ENCODE measurements around the gene NCS1. TPM values are rescaled to one million over a fixed set of nuclear protein-coding genes. Genes with fewer than 3 reads are reported as not detected.

Gene NCS1
- total RNA-seq, 1 experiment from 2014 or later, result 68.7 TPM

- intact Hi-C loops (cut with micrococcal nuclease), result no loop called here
- TF ChIP-seq TCF7L2 (IDR thresholded peaks at IDR 0.05; ENCODE audit: borderline replicate concordance, extremely low read depth, insufficient read depth, insufficient read length) (no peak), ZNF274 (IDR thresholded peaks at IDR 0.05; ENCODE audit: low read depth, low read length) (no peak), SRF (IDR thresholded peaks at IDR 0.05; ENCODE audit: low read depth) (no peak), POLR2A (IDR thresholded peaks at IDR 0.05; ENCODE audit: borderline replicate concordance, extremely low read depth, insufficient read depth, insufficient read length) (no peak)
- TF ChIP-seq, protein P1, sequence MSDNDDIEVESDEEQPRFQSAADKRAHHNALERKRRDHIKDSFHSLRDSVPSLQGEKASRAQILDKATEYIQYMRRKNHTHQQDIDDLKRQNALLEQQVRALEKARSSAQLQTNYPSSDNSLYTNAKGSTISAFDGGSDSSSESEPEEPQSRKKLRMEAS (IDR thresholded peaks at IDR 0.05), result no peak
- ChIA-PET POLR2A (no interaction called here), RAD21 (ENCODE audit: low non-redundant PET in 1 of 2, low total read pairs in 2 of 2, uncharacterized antibody in 2 of 2, unreplicated experiment in 2 of 2) (no interaction called here), CTCF (no interaction called here)
- H3K9me2 ChIP-seq (ENCODE audit: insufficient read depth), result no peaks in the 10 kb centered on the region
- H3K27ac ChIP-seq (ENCODE audit: low read depth, low read length), result no peak overlapping the region
- no peaks in the 10 kb centered on the region for H3K27me3 ChIP-seq (ENCODE audit: insufficient read depth, low read length)
- ATAC-seq (no peak), DNase-seq (ENCODE audit: low read depth, low spot score) (no peak)
- BruUV-seq (replicated peaks), result no TSS peak
- no peak overlapping the region for H2AFZ ChIP-seq (ENCODE audit: low read depth, low read length, poor library complexity, severe bottlenecking)
- no peak overlapping the region for H3K9ac ChIP-seq (ENCODE audit: low read length)
- H4K20me1 ChIP-seq (ENCODE audit: insufficient read depth), result peaks cover 4% of the 10 kb centered on the region; the same call in 1 of the 2 replicates
- no peak overlapping the region for H3K4me2 ChIP-seq (ENCODE audit: low read length)
- H3K4me3 ChIP-seq (replicated peaks in 1 of 2; ENCODE audit: low read depth in 1 of 2, low read length in 2 of 2), result no peak overlapping the region
- H3K36me3 ChIP-seq (ENCODE audit: control insufficient read depth in 1 of 2, insufficient read depth in 2 of 2, low read length in 2 of 2), result no peaks in the 10 kb centered on the region
- no peaks in the 10 kb centered on the region for H3K9me3 ChIP-seq (ENCODE audit: control insufficient read depth in 1 of 2, insufficient read depth in 1 of 2, low read depth in 1 of 2, low read length in 2 of 2)
- peaks cover 0 to 11% of the 10 kb centered on the region in 2 experiments; a peak in 3 of 4 replicates for H3K4me1 ChIP-seq (ENCODE audit: control insufficient read depth in 1 of 2, insufficient read depth in 2 of 2, low read length in 2 of 2)
- peaks cover 97% of the 10 kb centered on the region for H3K79me2 ChIP-seq (ENCODE audit: insufficient read depth, low read length)
Measured at GRCh38 chr9:130193103-130193502, 20.9 kb downstream of the NCS1 start.

- intact Hi-C loops (cut with micrococcal nuclease), result no loop called here
- no peaks in the 10 kb centered on the region for H3K36me3 ChIP-seq (ENCODE audit: control insufficient read depth in 1 of 2, insufficient read depth in 2 of 2, low read length in 2 of 2)
- H3K9me2 ChIP-seq (ENCODE audit: insufficient read depth), result no peaks in the 10 kb centered on the region
- ATAC-seq (no peak), DNase-seq (ENCODE audit: low read depth, low spot score) (no peak)
- no peak overlapping the region for H3K4me3 ChIP-seq (replicated peaks in 1 of 2; ENCODE audit: low read depth in 1 of 2, low read length in 2 of 2)
- H4K20me1 ChIP-seq (ENCODE audit: insufficient read depth), result peaks cover 4% of the 10 kb centered on the region; the same call in 1 of the 2 replicates
- H2AFZ ChIP-seq (ENCODE audit: low read depth, low read length, poor library complexity, severe bottlenecking), result no peak overlapping the region
- TF ChIP-seq SIN3A (IDR thresholded peaks at IDR 0.05; ENCODE audit: low read depth) (no peak), TCF7L2 (IDR thresholded peaks at IDR 0.05; ENCODE audit: borderline replicate concordance, extremely low read depth, insufficient read depth, insufficient read length) (no peak), ATF3 (IDR thresholded peaks at IDR 0.05) (no peak), SP1 (IDR thresholded peaks at IDR 0.05; ENCODE audit: low read depth) (no peak), YY1 (IDR thresholded peaks at IDR 0.05; ENCODE audit: extremely low read depth, insufficient replicate concordance, low read depth, low read length) (no peak), FOSL1 (IDR thresholded peaks at IDR 0.05; ENCODE audit: low read depth) (no peak), CEBPB (IDR thresholded peaks at IDR 0.05; ENCODE audit: low read depth) (no peak), CBX3 (IDR thresholded peaks at IDR 0.05; ENCODE audit: low read depth) (no peak), RAD21 (IDR thresholded peaks at IDR 0.05; ENCODE audit: low read depth) (no peak)
- TF ChIP-seq, protein P1 (IDR thresholded peaks at IDR 0.05), result no peak
- TF ChIP-seq, protein P2, sequence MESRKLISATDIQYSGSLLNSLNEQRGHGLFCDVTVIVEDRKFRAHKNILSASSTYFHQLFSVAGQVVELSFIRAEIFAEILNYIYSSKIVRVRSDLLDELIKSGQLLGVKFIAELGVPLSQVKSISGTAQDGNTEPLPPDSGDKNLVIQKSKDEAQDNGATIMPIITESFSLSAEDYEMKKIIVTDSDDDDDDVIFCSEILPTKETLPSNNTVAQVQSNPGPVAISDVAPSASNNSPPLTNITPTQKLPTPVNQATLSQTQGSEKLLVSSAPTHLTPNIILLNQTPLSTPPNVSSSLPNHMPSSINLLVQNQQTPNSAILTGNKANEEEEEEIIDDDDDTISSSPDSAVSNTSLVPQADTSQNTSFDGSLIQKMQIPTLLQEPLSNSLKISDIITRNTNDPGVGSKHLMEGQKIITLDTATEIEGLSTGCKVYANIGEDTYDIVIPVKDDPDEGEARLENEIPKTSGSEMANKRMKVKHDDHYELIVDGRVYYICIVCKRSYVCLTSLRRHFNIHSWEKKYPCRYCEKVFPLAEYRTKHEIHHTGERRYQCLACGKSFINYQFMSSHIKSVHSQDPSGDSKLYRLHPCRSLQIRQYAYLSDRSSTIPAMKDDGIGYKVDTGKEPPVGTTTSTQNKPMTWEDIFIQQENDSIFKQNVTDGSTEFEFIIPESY (IDR thresholded peaks at IDR 0.05; ENCODE audit: extremely low read depth, insufficient replicate concordance, low read length), result no peak
- no peak overlapping the region for H3K9ac ChIP-seq (ENCODE audit: low read length)
- no peak overlapping the region for H3K4me2 ChIP-seq (ENCODE audit: low read length)
- CTCF ChIA-PET, result no interaction called here
- peaks cover 0 to 5% of the 10 kb centered on the region in 2 experiments; a peak in 3 of 4 replicates for H3K4me1 ChIP-seq (ENCODE audit: control insufficient read depth in 1 of 2, insufficient read depth in 2 of 2, low read length in 2 of 2)
- H3K27me3 ChIP-seq (ENCODE audit: insufficient read depth, low read length), result no peaks in the 10 kb centered on the region
- H3K79me2 ChIP-seq (ENCODE audit: insufficient read depth, low read length), result peaks cover 97% of the 10 kb centered on the region
- BruUV-seq (replicated peaks), result no TSS peak
- H3K27ac ChIP-seq (ENCODE audit: low read depth, low read length), result no peak overlapping the region
- no peaks in the 10 kb centered on the region for H3K9me3 ChIP-seq (ENCODE audit: control insufficient read depth in 1 of 2, insufficient read depth in 1 of 2, low read depth in 1 of 2, low read length in 2 of 2)
- RAD21 ChIA-PET (ENCODE audit: low non-redundant PET in 1 of 2, low total read pairs in 2 of 2, uncharacterized antibody in 2 of 2, unreplicated experiment in 2 of 2), result no interaction called here
- POLR2A ChIA-PET, result no interaction called here
Measured at GRCh38 chr9:130193531-130194377, 21.6 kb downstream of the NCS1 start.
